Neural progenitor cell (in vitro differentiated cells): ENCODE data around the gene IDUA.

ENCODE experiments used
- CTCF ChIP-seq: fragments of 200-600 bp; sonication (generic); IDR thresholded peaks from 2 replicates; pipeline ENCODE4 v1.5.1; 2017; ENCODE audit warnings: antibody characterized with exemption, mild to moderate bottlenecking
- EZH2 ChIP-seq: fragments of 200-600 bp; sonication (generic); IDR thresholded peaks from 2 replicates; pipeline ENCODE4 v1.6.1; 2017; ENCODE audit warnings: antibody characterized with exemption, mild to moderate bottlenecking, moderate library complexity
- EZH2phosphoT487 ChIP-seq: fragments of 200-600 bp; sonication (generic); IDR thresholded peaks from 2 replicates; pipeline ENCODE4 v1.6.1; 2017; ENCODE audit warnings: antibody characterized with exemption

GRCh38 chr4:1043162-1043561 lies 56.3 kb downstream of the IDUA start:
- TF ChIP-seq CTCF: no peak
- TF ChIP-seq EZH2: no peak
- no peak for TF ChIP-seq EZH2phosphoT487
